GM19455 (cell line): ENCODE measurements around the gene MRPS14.
"Not testable (repeated sequence)": the region's sequence is repeated elsewhere in the genome, so short reads cannot be mapped to it uniquely, and the experiment has no call there.

Source experiments
- ATAC-seq: cut with Tn5 transposase; IDR thresholded peaks from one replicate; pipeline ENCODE4 v1.9.1; 2021; ENCODE audit not compliant: unreplicated experiment

MRPS14 gene

GRCh38 chr1:175024773-175025172, 1.5 kb upstream of the MRPS14 start:
- no peak for ATAC-seq

- not testable (repeated sequence) for ATAC-seq
Measured at GRCh38 chr1:175023922-175024242, 657 bp upstream of the MRPS14 start.

DNA sequence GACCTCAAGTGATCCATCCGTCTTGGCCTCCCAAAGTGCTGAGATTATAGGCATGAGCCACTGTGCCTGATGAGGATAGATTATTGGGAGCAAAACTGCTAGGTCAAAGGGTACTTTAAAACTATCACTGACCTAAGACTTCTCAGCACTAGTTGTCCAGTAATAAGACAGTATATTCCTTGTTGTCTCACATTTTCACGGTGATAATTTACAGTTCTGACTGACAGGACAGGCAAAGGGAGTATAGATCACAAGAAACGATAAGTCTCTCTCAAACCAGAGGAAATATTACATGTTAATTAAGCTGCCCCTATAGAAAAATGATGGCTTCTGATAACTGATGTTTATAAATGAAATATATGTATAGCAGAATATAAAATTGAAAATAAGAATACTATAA, 3.7 kb downstream of the MRPS14 start:
- no peak for ATAC-seq

GRCh38 chr1:175015243-175015642, 8.0 kb downstream of the MRPS14 start:
- ATAC-seq, result no peak

GRCh38 chr1:175013445-175013844, 9.8 kb downstream of the MRPS14 start:
- ATAC-seq, result no peak

DNA sequence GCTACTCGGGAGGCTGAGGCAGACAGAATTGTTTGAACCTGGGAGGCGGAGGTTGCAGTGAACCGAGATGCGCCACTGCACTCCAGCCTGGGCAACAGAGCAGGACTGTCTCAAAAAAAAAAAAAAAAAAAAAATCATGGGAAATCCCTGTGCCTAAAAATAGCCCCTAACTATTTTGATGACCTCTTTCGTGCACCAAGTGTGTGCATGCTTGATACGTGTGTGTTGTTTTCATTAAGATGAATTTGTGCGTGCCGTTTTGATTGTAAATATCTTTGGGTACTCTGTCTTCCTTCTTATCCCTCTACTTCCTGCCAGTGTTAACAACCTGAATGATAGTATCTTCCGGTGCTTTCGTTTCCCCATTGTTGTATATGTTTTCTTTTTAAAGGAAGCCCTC, 13.7 kb downstream of the MRPS14 start:
- ATAC-seq, result no peak

GRCh38 chr1:175005085-175005783, 18.0 kb downstream of the MRPS14 start:
- no peak for ATAC-seq

DNA sequence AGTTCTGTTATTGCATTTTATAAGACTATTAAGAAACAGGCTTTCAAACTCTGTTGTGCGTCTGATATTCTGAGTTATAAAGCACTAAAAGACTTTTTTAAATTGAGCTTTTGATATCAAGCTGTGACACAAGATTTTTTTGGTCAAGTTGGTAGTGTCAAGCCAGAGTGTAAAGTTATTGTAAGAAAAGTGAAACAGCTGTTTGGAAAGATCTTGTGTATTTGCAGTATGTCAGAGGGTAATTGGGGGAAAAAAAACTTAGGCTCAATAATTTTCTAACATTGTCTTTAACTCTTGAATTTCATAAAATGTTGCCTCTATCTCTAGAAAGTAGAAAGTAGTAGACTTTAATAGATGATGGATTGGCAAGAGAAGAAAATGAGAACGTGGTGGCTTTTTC, 19.7 kb downstream of the MRPS14 start:
- ATAC-seq, result no peak

GRCh38 chr1:175002910-175003517, 20.2 kb downstream of the MRPS14 start:
- ATAC-seq, result no peak

GRCh38 chr1:175000697-175001187, 22.5 kb downstream of the MRPS14 start:
- ATAC-seq, result no peak

GRCh38 chr1:174999936-175000696, 23.1 kb downstream of the MRPS14 start, which contains the start of gene CACYBP:
CACYBP (plus strand) TSS chr1:174999947; CDS start chr1:175000181, 234 bp downstream.
- ATAC-seq, result peak; percentile 14

DNA sequence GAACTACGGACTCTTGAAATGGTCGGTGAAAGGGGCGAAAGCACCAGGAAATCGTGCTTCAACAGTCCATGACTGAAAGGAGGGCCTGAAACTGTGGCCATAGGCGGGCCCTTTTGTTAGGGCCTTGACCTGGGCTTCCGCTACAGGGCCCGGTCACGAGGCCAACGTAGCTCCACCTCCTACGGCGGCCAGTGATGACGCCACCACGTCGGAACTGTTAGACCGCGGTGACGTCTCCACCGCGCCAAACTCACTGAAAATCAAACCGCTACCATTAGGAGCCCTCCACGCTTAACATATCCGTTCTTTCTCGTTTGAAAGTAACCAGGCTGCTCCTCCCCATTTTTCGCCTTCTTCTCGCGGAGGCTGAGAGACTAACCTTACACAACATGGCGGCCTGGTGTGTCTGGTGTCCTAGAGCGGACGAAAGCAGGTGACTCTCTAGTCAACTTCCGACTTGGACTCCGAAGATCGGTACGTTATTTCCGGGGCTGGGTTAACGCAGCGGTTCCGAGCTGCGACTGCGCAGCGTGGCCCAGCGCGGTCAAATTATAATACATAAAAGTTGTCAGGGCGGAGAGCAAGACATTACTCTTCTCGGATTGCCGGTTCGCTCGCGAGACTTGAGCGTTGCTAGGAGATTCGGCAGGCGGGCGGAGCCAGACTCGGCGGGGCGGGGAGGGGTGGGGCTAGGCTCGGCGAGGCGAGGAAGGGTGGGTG, 23.8 kb downstream of the MRPS14 start:
- ATAC-seq, result peak; percentile 69

- peak; percentile 1 for ATAC-seq
Measured at GRCh38 chr1:174998569-174999215, 24.5 kb downstream of the MRPS14 start.

GRCh38 chr1:174997041-174997440, 26.2 kb downstream of the MRPS14 start:
- ATAC-seq, result no peak

DNA sequence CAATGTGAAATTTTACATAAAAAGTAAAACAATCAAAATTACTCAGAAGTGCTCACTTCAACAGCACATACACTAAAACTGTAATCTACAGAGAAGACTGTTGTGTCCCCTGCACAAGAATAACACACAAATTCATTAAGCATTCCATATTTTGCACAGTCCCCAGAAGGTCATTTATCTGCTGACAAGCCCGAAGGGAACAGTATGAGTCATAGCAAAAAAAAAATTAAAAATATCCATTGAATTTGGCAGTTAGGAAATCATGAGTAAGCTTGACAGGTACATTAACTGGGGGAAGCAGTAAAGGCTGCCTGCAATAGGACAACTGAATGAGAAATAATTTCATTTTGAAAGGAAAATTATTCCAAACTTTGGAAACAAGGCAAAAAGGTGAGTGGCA, 26.7 kb downstream of the MRPS14 start:
- no peak for ATAC-seq

DNA sequence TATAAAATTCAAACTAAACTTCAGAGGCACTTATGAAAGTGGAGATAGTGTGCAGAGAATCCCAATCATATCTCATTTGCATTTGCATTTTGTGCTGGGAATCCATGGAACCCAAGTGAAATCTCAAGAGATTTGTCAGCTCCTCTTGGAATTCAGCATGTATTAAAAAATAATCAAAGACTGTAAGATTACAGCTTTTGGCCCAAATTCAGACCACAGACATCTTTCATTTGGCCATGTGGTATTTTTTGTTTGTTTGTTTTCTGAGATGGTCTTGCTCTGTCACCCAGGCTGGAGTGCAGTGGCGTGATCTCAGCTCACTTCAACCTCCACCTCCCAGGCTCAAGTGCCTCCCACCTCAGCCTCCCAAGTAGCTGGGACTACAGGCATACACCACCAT, 27.3 kb downstream of the MRPS14 start:
- ATAC-seq, result no peak

- ATAC-seq, result no peak
Measured at GRCh38 chr1:174995121-174995520, 28.1 kb downstream of the MRPS14 start.

- ATAC-seq, result no peak
Measured at GRCh38 chr1:174991473-174991872, 31.8 kb downstream of the MRPS14 start.

- no peak for ATAC-seq
Measured at GRCh38 chr1:174990382-174990999, 32.7 kb downstream of the MRPS14 start.

DNA sequence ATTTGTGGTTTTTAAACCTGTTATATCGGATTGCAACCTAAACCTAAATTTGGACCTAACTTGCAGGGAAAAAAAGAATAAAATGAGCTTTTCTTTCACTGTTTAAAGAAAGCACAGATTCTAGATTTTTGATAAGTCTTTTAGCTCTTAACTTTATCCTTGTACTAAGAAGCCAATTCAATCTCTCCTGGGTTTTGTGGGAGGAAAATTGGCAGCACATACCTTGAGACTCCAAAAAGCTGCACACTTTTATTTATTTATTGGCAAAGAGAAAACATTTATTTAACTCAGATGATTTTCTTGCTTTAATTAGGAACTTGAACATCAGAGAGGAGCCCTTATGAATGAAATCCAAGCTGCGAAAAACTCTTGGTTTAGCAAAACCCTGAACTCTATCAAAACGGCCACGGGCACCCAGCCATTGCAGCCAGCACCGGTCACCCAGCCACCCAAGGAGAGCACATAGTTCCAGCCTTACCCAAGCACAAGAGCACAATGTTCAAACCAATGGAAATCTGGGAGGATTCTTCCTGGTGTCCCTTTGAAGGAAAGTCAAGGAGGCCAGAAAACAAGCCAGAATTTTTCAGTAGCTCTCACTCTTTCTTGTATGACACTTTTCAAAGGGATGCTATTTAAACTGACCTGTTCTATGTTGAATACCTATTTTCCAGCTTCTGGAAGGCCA, 33.5 kb downstream of the MRPS14 start:
- no peak for ATAC-seq
